Loucy (cell line): ENCODE measurements around the gene KIRREL3.

Source experiments
- H2AFZ ChIP-seq: fragments of 200-600 bp; sonication (generic); 2 replicates; pipeline ENCODE4 v1.6.0; 2016; ENCODE audit warnings: antibody characterized with exemption, mild to moderate bottlenecking, low read length, moderate library complexity
- H3F3A ChIP-seq: fragments of 200-600 bp; 2 replicates; pipeline ENCODE4 v1.6.0; 2016; ENCODE audit warnings: antibody characterized with exemption, low read depth, mild to moderate bottlenecking
- H3K27me3 ChIP-seq: fragments of 200-600 bp; sonication (generic); 2 replicates; pipeline ENCODE4 v1.6.1; 2014; ENCODE audit warnings: low read length, mild to moderate bottlenecking; ENCODE audit not compliant: insufficient read depth, poor library complexity, severe bottlenecking
- H3K36me3 ChIP-seq: fragments of 200-600 bp; sonication (generic); 2 replicates; pipeline ENCODE4 v1.6.1; 2016; ENCODE audit warnings: low read length; ENCODE audit not compliant: insufficient read depth
- H3K4me1 ChIP-seq: fragments of 200-600 bp; sonication (generic); 2 replicates; pipeline ENCODE4 v1.5.1; 2014; ENCODE audit warnings: low read length, mild to moderate bottlenecking; ENCODE audit not compliant: insufficient read depth, poor library complexity, severe bottlenecking
- H3K4me2 ChIP-seq: fragments of 200-600 bp; sonication (generic); 2 replicates; pipeline ENCODE4 v1.6.0; 2014; ENCODE audit warnings: antibody characterized with exemption, low read length, low read depth, mild to moderate bottlenecking; ENCODE audit not compliant: poor library complexity, severe bottlenecking
- H3K4me3 ChIP-seq: fragments of 200-600 bp; sonication (generic); 2 replicates; pipeline ENCODE4 v1.5.1; 2014; ENCODE audit warnings: low read length, mild to moderate bottlenecking, mixed read lengths; ENCODE audit not compliant: poor library complexity, severe bottlenecking
- H3K79me2 ChIP-seq: fragments of 200-600 bp; sonication (generic); 2 replicates; pipeline ENCODE4 v1.6.1; 2014; ENCODE audit warnings: low read length; ENCODE audit not compliant: insufficient read depth
- H3K9ac ChIP-seq: fragments of 200-600 bp; sonication (generic); 2 replicates; pipeline ENCODE4 v1.6.0; 2014; ENCODE audit warnings: mild to moderate bottlenecking, low read depth, low read length, moderate library complexity; ENCODE audit not compliant: poor library complexity, severe bottlenecking
- H3K9me2 ChIP-seq: fragments of 200-600 bp; sonication (generic); replicated peaks from 2 replicates; pipeline ENCODE4 v1.6.1; 2016; ENCODE audit warnings: low read depth, low read length, mixed read lengths
- H3K9me3 ChIP-seq: fragments of 200-600 bp; sonication (generic); 2 replicates; pipeline ENCODE4 v1.6.1; 2014; ENCODE audit warnings: mild to moderate bottlenecking, antibody characterized with exemption, low read length, low read depth; ENCODE audit not compliant: insufficient read depth
- H4K20me1 ChIP-seq: fragments of 200-600 bp; sonication (generic); 2 replicates; pipeline ENCODE4 v1.6.0; 2014; ENCODE audit warnings: antibody characterized with exemption, low read length, mild to moderate bottlenecking; ENCODE audit not compliant: insufficient read depth, poor library complexity, severe bottlenecking
- CTCF ChIP-seq: fragments of 200-600 bp; sonication (generic); conservative IDR thresholded peaks from 2 replicates; pipeline ENCODE4 v1.5.1; 2014; ENCODE audit warnings: mild to moderate bottlenecking, antibody characterized with exemption, low read length
- EZH2phosphoT487 ChIP-seq: fragments of 200-600 bp; IDR thresholded peaks from 2 replicates; pipeline ENCODE4 v1.6.1; 2018; ENCODE audit warnings: antibody characterized with exemption, mild to moderate bottlenecking, moderate library complexity, borderline replicate concordance

The KIRREL3 gene

GRCh38 chr11:126413843-126414405, 586.6 kb downstream of the KIRREL3 start:
- TF ChIP-seq EZH2phosphoT487 (no peak), CTCF (no peak)
- no peak overlapping the region for H3K9ac ChIP-seq
- H3K9me3 ChIP-seq: no peaks in the 10 kb centered on the region

DNA sequence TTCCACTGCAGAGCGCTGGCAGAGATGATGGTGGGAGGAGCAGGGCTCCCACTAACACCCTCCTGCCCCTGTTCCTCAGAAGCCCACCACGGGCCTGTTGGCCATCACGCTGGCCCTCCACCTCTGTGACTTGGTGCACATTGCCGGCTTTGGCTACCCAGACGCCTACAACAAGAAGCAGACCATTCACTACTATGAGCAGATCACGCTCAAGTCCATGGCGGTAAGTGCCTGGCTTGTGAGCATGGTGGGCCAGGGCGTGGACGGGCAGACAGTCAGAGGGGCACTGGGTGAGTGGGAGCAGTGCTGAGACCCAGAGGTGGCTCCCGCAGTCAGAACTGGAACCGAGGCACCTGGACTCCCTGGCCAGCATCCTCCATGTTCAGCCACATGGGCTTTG, 587.1 kb downstream of the KIRREL3 start:
- no peaks in the 10 kb centered on the region for H3K9me2 ChIP-seq
- no peak overlapping the region for H3K9ac ChIP-seq
- no peaks in the 10 kb centered on the region for H4K20me1 ChIP-seq
- no peaks in the 10 kb centered on the region for H3K4me1 ChIP-seq
- H3K79me2 ChIP-seq: no peaks in the 10 kb centered on the region
- H3K4me2 ChIP-seq: no peak overlapping the region
- no peaks in the 10 kb centered on the region for H3K9me3 ChIP-seq
- no peak overlapping the region for H2AFZ ChIP-seq
- H3K36me3 ChIP-seq: peaks cover 77% of the 10 kb centered on the region; the same call in 1 of the 2 replicates
- H3K27me3 ChIP-seq: no peaks in the 10 kb centered on the region
- no peak overlapping the region for H3K4me3 ChIP-seq
- TF ChIP-seq CTCF: no peak
- no peak for TF ChIP-seq EZH2phosphoT487
- no peaks in the 10 kb centered on the region; the same call in 1 of the 2 replicates for H3F3A ChIP-seq

More at GRCh38 chr11:126413843-126414405, 586.6 kb downstream of the KIRREL3 start:
- H3K9me2 ChIP-seq: no peaks in the 10 kb centered on the region
- no peaks in the 10 kb centered on the region; the same call in 1 of the 2 replicates for H3F3A ChIP-seq
- no peak overlapping the region for H3K4me2 ChIP-seq
- H2AFZ ChIP-seq: no peak overlapping the region
- no peaks in the 10 kb centered on the region for H4K20me1 ChIP-seq
- no peaks in the 10 kb centered on the region for H3K27me3 ChIP-seq
- H3K4me1 ChIP-seq: no peaks in the 10 kb centered on the region
- H3K79me2 ChIP-seq: no peaks in the 10 kb centered on the region
- H3K4me3 ChIP-seq: no peak overlapping the region
- peaks cover 72% of the 10 kb centered on the region; the same call in 1 of the 2 replicates for H3K36me3 ChIP-seq

GRCh38 chr11:126411971-126412381, 588.6 kb downstream of the KIRREL3 start:
- Histone ChIP-seq H3K4me3 (no peak overlapping the region), H2AFZ (no peak overlapping the region), H3K4me1 (no peaks in the 10 kb centered on the region), H3K9ac (no peak overlapping the region), H4K20me1 (no peaks in the 10 kb centered on the region), H3K9me2 (no peaks in the 10 kb centered on the region), H3K79me2 (no peaks in the 10 kb centered on the region), H3F3A (no peaks in the 10 kb centered on the region; the same call in 1 of the 2 replicates), H3K27me3 (no peaks in the 10 kb centered on the region), H3K9me3 (no peaks in the 10 kb centered on the region), H3K36me3 (peaks cover 87% of the 10 kb centered on the region; the same call in 1 of the 2 replicates), H3K4me2 (no peak overlapping the region)
- TF ChIP-seq EZH2phosphoT487 (no peak), CTCF (no peak)
